Transverse colon (tissue), 4 donors: Measurements from ENCODE around the gene CABP7. TPM values are rescaled to one million over a fixed set of nuclear protein-coding genes. Genes with fewer than 3 reads are reported as not detected.

Source experiments
- DNase-seq: peaks from one replicate; pipeline ENCODE4 v3.0.0-alpha.2; 2019
- H3K27ac ChIP-seq, 4 donors: fragments of 200-600 bp; sonication (generic); 2 replicates each; pipeline ENCODE4 v1.5.1; 2016 to 2018; ENCODE audit warnings: inconsistent platforms in 4 of 4
- H3K27me3 ChIP-seq: fragments of 200-600 bp; sonication (generic); 2 replicates; pipeline ENCODE4 v1.5.1; 2017; ENCODE audit warnings: inconsistent platforms
- H3K36me3 ChIP-seq, 4 donors: fragments of 200-600 bp; sonication (generic); 2 replicates each; pipeline ENCODE4 v1.5.1; 2017 to 2019; ENCODE audit warnings: inconsistent platforms in 4 of 4
- H3K4me1 ChIP-seq, 4 donors: fragments of 200-600 bp; sonication (generic); 2 replicates each; pipeline ENCODE4 v1.5.1; 2017 to 2020; ENCODE audit warnings: inconsistent platforms in 4 of 4
- H3K4me3 ChIP-seq, 4 donors: fragments of 200-600 bp; sonication (generic); 1 replicate in 1 of 4; 2 replicates in 3 of 4; pipeline versions ENCODE4 v1.5.1 to v1.6.1; 2017 to 2019; ENCODE audit warnings: inconsistent platforms in 4 of 4
- H3K9me3 ChIP-seq, 2 donors: fragments of 200-600 bp; sonication (generic); 2 replicates each; pipeline ENCODE4 v1.5.1; 2017 to 2019; ENCODE audit warnings: inconsistent platforms in 2 of 2
- CTCF ChIP-seq, 5 experiments: fragments of 200-600 bp in 3 of 5; fragments of 450-650 bp in 2 of 5; sonication (generic) in 3 of 5; IDR thresholded peaks; 1 replicate in 2 of 5; 2 replicates in 3 of 5; pipeline ENCODE4 v1.5.1; 2016 to 2017; ENCODE audit warnings: antibody characterized with exemption in 5 of 5, inconsistent platforms in 3 of 5, mild to moderate bottlenecking in 2 of 5, moderate library complexity in 1 of 5
- EP300 ChIP-seq: sonication (generic); formaldehyde crosslinking; IDR thresholded peaks from one replicate; pipeline ENCODE4 v1.6.1; 2017; ENCODE audit warnings: antibody characterized with exemption, low read depth
- POLR2A ChIP-seq: fragments of 450-650 bp; IDR thresholded peaks from one replicate; pipeline ENCODE4 v1.6.1; 2016; ENCODE audit warnings: antibody characterized with exemption, mild to moderate bottlenecking, moderate library complexity
- POLR2AphosphoS5 ChIP-seq, 3 donors: sonication (generic); formaldehyde crosslinking; IDR thresholded peaks; one replicate each; pipeline ENCODE4 v1.6.1; 2016; ENCODE audit warnings: antibody characterized with exemption in 3 of 3
- WGBS, 2 donors: methylation state at CpG; one replicate each; pipeline ENCODE4 v1.1.5; 2018; ENCODE audit warnings: low coverage in 1 of 2; 5-methylcytosine and 5-hydroxymethylcytosine counted together
- in situ Hi-C, 4 donors: fragments of 200-750 bp; cut with MboI; loops; one replicate each; pipeline versions ENCODE4 v1.15.0 to v1.15.1; 2017; ENCODE audit warnings: low sequenced_read_pairs in 3 of 4, low pct_ligation_motif_present in 1 of 4, low pct_unique_long_range_greater_than_20kb in 1 of 4
- intact Hi-C: fragments of 100-400 bp; cut with DNase I; formaldehyde crosslinking; loops from one replicate; pipeline ENCODE4 v1.15.1; 2023; ENCODE audit warnings: low total_unique reads
- total RNA-seq, 4 donors: library from RNA; depleted of rRNA; stranded (reverse); fragments of >200 nt; gene quantifications; one replicate each; pipeline ENCODE4 v1.1.0, GENCODE V29; 2016

CABP7 gene
- total RNA-seq, 4 donors from 2014 or later: not detected

- Histone ChIP-seq H3K4me3 (no peak overlapping the region), H3K27me3 (peaks cover 14% of the 10 kb centered on the region), H3K27ac (peak overlapping the region; percentile 22 to 66 (median 51)), H3K4me1 (peaks cover 0 to 42% (median 39%) of the 10 kb centered on the region in 4 donors), H3K9me3 (no peaks in the 10 kb centered on the region), H3K36me3 (no peaks in the 10 kb centered on the region)
- TF ChIP-seq POLR2AphosphoS5 (IDR thresholded peaks at IDR 0.05) (no peak), EP300 (no peak), CTCF (IDR thresholded peaks at IDR 0.05) (no peak), POLR2A (no peak)
- in situ Hi-C loops: no loop called here
- WGBS, 2 donors: 20 to 43% methylated on average over 1 to 14 of the region's 14 CpGs
- peak; percentile 23 for DNase-seq
- intact Hi-C loops: no loop called here
Measured at GRCh38 chr22:29702000-29702930, 17.5 kb upstream of the CABP7 start.

GRCh38 chr22:29702931-29703501, 16.8 kb upstream of the CABP7 start:
- WGBS, 2 donors: 55% methylated on average over 16 of the region's 19 CpGs; no CpG with 5 or more reads in 1 of the 2 donors
- Histone ChIP-seq H3K9me3 (no peaks in the 10 kb centered on the region), H3K4me1 (peaks cover 0 to 42% (median 39%) of the 10 kb centered on the region in 4 donors), H3K27me3 (peaks cover 14% of the 10 kb centered on the region), H3K4me3 (no peak overlapping the region), H3K27ac (peak overlapping the region; percentile 29 to 66 (median 51)), H3K36me3 (no peaks in the 10 kb centered on the region)
- intact Hi-C loops: no loop called here
- TF ChIP-seq CTCF (IDR thresholded peaks at IDR 0.05) (no peak), POLR2AphosphoS5 (IDR thresholded peaks at IDR 0.05) (no peak), EP300 (no peak), POLR2A (no peak)
- in situ Hi-C loops: no loop called here
- no peak for DNase-seq

- in situ Hi-C loops: no loop called here
- WGBS, 2 donors: 33 to 51% methylated on average over 1 to 7 of the region's 7 CpGs
Measured at GRCh38 chr22:29703569-29704195, 16.1 kb upstream of the CABP7 start.

More at GRCh38 chr22:29703569-29704195, 16.1 kb upstream of the CABP7 start:
- Histone ChIP-seq H3K36me3 (no peaks in the 10 kb centered on the region), H3K27me3 (peaks cover 14% of the 10 kb centered on the region), H3K4me1 (peaks cover 0 to 42% (median 39%) of the 10 kb centered on the region in 4 donors), H3K9me3 (no peaks in the 10 kb centered on the region), H3K4me3 (no peak overlapping the region), H3K27ac (peak overlapping the region; percentile 29 to 66 (median 51))
- TF ChIP-seq POLR2AphosphoS5 (IDR thresholded peaks at IDR 0.05) (no peak), CTCF (IDR thresholded peaks at IDR 0.05) (no peak), EP300 (no peak), POLR2A (no peak)
- intact Hi-C loops: no loop called here
- DNase-seq: no peak
